ENCODE data around the gene PIAS1.
"Not testable (repeated sequence)": the region's sequence is repeated elsewhere in the genome, so short reads cannot be mapped to it uniquely, and the experiment has no call there.

Gene PIAS1

DNA sequence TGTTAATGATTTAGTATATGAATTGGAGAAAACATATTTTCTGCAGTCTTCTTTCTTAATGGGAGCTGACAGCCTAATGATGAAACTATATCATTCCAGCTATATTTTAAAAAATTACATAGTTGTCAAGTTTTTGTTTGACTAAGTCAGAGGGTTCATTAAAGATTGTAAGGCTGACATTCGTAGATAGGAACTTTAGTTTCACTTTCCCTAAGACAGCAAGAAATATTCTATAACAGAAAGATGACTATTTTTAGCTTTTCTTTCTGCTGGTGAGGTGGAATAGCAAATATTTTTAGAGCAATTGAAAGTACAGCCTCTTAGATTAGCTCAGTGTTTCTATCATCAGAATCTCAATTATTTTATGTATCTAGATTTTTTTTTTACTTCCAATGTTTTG is 60.2 kb downstream of the PIAS1 start:
- peak; percentile 69 for FAIRE-seq
- no peak for DNase-seq (ENCODE audit: low spot score)

- DNase-seq (ENCODE audit: low spot score), result no peak
- FAIRE-seq, result no peak
Observed at GRCh38 chr15:68114840-68115239, 60.7 kb downstream of the PIAS1 start.

- no peak for DNase-seq (ENCODE audit: low spot score)
- no peak for FAIRE-seq
Observed at GRCh38 chr15:68124700-68125099, 70.6 kb downstream of the PIAS1 start.

- DNase-seq (ENCODE audit: low spot score) (no peak), FAIRE-seq (no peak)
Observed at GRCh38 chr15:68126396-68126795, 72.3 kb downstream of the PIAS1 start.

DNA sequence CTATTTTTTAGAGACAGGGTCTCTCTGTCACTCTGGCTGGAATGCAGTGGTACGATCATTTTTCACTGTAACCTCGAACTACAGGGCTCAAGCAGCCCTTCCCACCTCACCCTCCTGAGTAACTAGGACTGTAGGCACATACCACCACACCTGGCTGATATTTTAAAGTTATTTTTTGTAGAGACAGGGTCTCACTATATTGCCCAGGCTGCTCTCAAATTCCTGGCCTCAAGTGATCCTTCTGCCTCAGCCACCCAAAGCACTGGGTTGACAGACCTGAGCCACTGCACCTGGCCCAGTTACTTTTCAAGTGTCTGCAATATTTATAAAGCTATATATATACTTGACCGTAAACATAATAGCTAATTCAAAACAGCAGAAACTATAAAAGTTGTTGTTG is 75.0 kb downstream of the PIAS1 start:
- FAIRE-seq, result no peak
- no peak for DNase-seq (ENCODE audit: low spot score)

DNA sequence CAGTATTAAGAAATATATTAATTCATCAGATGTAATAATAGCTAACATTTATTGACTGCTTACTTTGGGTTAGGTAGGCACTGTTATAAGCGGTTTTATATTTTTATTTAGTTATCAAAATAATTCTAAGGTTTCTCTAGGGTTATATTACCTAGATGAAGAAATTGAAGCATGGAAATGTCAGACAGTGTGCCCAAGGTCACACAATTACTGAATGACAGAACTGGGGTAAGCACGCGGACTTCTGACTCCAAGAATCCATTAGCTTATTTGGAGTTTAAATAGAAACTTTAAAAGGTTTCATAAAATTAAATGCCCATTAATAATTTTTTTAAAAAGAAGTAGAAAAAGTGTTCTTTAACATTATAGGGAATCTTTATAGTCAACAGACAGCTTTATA is 76.7 kb downstream of the PIAS1 start:
- DNase-seq (ENCODE audit: low spot score) (no peak), FAIRE-seq (no peak)

DNA sequence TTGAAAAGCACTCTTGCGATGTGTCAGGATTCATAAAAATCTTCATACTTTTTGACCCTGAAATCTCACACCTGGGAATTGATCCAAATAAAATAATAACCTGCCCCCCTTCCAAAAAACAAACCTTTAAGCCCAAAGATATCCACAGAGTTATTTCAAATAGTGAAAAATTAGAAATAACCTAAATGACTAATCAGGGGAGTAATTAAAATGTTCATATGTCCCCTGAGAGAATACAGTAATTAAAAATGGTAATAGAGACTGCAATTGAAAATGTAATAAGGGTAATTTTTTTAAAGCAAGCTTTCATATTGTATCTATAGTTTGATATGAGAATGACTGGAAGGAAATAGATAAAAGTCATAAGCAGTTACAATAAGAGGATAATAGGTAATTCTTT is 83.0 kb downstream of the PIAS1 start:
- DNase-seq (ENCODE audit: low spot score) (no peak), FAIRE-seq (no peak)

- no peak for DNase-seq (ENCODE audit: low spot score)
- FAIRE-seq, result no peak
Observed at GRCh38 chr15:68143129-68143528, 89.0 kb downstream of the PIAS1 start.

DNA sequence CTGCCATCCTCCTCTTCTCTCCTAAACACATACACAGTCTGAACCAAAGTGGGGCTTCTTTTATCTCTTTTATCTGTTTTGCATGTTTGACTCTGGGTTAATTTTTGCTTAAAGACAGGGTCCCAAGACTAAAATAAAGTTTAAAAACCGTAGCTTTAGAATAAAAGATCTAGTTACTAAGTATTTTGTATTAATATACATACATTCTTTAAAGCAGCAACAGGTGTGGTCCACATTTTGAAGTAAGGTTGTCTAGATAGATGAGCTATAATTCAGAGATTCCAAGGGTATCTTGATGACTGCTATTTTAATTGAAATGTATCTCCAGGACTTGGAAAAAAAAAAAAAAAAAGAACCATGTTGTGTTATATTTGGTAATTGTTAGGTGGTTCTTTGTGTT is 89.7 kb downstream of the PIAS1 start:
- DNase-seq (ENCODE audit: low spot score), result no peak

DNA sequence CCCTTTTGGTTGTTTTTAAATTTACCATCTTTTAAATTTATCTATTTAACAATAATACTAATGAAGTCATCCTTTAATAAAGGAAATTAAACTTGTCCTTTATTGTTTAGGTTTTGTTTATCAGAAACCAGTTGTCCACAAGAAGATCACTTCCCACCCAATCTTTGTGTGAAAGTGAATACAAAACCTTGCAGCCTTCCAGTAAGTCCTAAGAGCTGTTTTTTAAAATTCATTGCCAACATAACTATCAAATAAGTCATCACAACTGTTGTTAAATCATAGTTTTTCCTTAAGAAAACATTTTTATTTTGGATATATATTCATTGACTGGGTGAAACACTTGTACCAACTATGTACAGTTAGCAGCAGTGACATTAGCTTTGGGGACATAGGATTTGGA is 91.6 kb downstream of the PIAS1 start:
- DNase-seq (ENCODE audit: low spot score) (no peak), FAIRE-seq (no peak)

More for the DNA sequence above, 89.7 kb downstream of the PIAS1 start:
- FAIRE-seq, result no peak

DNA sequence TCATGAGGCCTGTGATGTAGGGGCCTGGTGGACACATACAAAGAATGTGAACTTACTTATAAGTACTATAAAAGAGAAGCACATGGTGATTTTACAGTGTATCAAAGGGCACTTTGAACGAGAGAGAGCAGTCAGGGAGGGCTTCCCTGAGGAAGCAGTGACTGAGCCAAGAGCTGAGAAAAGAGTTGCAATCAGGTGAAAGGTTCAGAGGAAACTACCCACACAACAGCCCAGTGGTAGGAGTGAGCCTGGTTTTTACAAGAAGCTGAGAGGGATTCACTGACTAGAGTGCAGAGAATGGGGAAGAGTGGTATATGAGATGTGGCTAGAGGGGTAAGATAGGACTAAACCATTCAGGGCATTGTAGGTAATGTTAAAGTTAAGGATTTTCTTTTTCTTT is 93.9 kb downstream of the PIAS1 start:
- DNase-seq (ENCODE audit: low spot score), result no peak
- FAIRE-seq, result no peak

DNA sequence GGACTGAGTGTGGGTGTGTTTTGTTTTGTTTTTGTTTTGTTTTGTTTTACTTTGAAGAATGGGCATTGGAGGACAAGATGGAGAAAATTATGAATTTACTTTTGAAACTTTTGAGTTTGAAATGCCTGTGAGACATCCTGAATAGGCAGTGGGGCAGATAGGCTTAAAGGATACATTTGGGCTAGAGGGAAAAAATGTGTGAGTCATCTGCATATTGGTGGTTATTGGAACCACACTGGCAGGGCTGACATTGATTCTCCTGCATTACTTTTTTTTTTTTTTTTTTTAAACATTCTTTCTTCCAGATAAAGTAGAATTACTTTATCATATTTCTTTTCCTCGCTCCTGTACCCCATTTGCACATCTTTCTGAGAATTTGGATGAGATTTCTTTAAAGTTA is 94.9 kb downstream of the PIAS1 start:
- no peak for FAIRE-seq

DNA sequence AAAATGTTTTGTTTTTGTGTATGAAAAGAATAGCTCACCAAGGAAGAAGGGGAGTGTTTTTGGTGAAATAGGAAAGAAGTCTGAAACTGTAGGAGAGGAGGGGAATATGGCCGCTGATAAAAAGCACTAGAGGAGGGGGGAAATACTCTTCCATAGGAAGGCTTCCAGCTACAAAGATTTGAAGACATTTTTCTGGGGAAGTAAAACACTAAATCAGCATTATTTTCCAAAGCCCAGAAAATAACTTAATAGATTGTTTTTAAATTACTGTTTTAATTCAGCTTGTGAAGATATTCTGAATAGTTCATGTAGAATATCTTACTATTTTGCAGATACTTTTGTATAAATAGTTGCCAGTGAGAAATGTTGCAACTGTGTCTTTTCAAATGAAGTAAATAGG is 96.1 kb downstream of the PIAS1 start:
- FAIRE-seq (no peak), DNase-seq (ENCODE audit: low spot score) (no peak)

More for the DNA sequence above, 94.9 kb downstream of the PIAS1 start:
- DNase-seq (ENCODE audit: low spot score), result no peak

GRCh38 chr15:68151277-68151676 is 97.2 kb downstream of the PIAS1 start:
- DNase-seq (ENCODE audit: low spot score), result no peak
- no peak for FAIRE-seq

- no peak for FAIRE-seq
Observed at GRCh38 chr15:68152342-68152741, 98.2 kb downstream of the PIAS1 start.

GRCh38 chr15:68154923-68155559 is 100.9 kb downstream of the PIAS1 start:
- FAIRE-seq (no peak), DNase-seq (ENCODE audit: low spot score) (no peak)

More at GRCh38 chr15:68152342-68152741, 98.2 kb downstream of the PIAS1 start:
- DNase-seq (ENCODE audit: low spot score), result no peak

DNA sequence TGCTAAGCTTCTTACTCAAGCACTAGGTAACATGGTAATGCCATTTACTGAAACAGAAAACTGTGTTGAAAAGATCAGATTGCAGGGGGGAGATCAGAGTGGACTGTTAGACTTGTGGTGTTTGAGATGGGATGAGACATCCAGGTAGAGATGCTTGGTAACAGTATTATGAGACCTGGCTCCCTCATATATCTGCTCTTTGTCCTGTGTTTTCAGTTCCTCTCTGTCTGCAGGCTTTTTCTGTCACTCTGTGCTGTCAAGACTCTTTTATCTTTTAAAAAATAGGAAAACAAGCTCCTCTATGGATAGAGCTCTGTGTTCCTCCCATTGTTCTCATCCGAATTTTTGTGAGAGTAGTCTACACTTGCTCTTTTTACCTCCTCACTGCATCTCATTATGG is 103.0 kb downstream of the PIAS1 start:
- FAIRE-seq (no peak), DNase-seq (ENCODE audit: low spot score) (no peak)

DNA sequence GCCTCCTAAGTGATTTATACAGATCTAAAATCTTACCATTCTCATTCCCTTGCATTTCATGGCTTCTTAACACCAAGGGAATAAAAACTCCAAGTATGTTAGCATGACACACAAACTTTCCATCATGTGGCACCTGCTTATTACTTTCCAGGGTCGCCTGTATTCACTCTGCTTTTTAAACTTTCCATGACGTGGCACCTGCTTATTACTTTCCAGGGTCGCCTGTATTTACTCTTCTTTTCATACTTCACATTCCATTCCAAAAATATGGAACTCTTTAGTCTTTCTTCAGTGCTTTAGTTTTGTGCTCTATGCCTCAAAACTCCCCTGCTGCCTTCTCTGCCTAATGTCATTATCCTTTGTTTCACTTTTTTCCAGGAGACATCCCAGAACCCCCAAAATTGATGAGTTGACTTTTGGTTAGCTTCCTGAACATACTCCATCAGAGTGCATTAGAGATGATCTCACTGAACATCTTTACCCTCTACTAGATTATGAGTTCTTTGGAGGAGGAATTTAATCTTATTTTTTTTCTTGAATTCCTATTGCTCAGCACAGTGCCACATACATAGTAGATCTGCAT is 104.0 kb downstream of the PIAS1 start:
- DNase-seq (ENCODE audit: low spot score) (no peak), FAIRE-seq (no peak)

DNA sequence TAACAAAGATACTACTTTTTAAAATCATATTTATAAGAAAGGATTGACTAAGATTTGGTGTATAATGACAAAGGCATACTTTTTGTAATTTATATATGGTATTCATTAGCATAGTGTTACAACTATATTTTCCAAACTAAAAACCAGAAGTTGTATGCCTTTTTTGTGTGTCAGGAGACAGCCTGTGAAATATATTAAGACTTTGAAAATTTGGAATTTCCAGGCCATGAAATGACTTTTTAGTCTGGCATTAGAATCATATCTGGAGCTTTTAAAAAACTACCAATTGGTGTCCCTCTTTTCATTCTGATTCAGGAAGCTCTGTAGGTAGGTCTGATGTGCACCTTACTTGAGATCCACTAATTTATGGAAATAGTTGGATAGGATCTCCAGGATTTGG is 109.1 kb downstream of the PIAS1 start:
- FAIRE-seq, result no peak
- no peak for DNase-seq (ENCODE audit: low spot score)

- no peak for DNase-seq (ENCODE audit: low spot score)
- FAIRE-seq, result no peak
Observed at GRCh38 chr15:68166847-68167246, 112.7 kb downstream of the PIAS1 start.

- not testable (repeated sequence) for DNase-seq (ENCODE audit: low spot score); FAIRE-seq
Observed at GRCh38 chr15:68172037-68172436, 117.9 kb downstream of the PIAS1 start.

- no peak for DNase-seq (ENCODE audit: low spot score)
- no peak for FAIRE-seq
Observed at GRCh38 chr15:68173119-68173518, 119.0 kb downstream of the PIAS1 start.

- no peak for FAIRE-seq
Observed at GRCh38 chr15:68175526-68175925, 121.4 kb downstream of the PIAS1 start.

More at GRCh38 chr15:68175526-68175925, 121.4 kb downstream of the PIAS1 start:
- DNase-seq (ENCODE audit: low spot score), result no peak

All from RCC 7860 (cell line).